ENCODE data around the gene ZNRF1. TPM values are rescaled to one million over a fixed set of nuclear protein-coding genes. Genes with fewer than 3 reads are reported as not detected.
A peak's percentile ranks its signal among the peaks of the same experiment; 100 is the strongest.

The ZNRF1 gene
- polyA plus RNA-seq (2011; rRNA removed) (21.7 and 24.1 TPM in 2 replicates), polyA minus RNA-seq (2011; rRNA and poly(A)+ RNA removed) (15.0 and 15.2 TPM in 2 replicates)

DNA sequence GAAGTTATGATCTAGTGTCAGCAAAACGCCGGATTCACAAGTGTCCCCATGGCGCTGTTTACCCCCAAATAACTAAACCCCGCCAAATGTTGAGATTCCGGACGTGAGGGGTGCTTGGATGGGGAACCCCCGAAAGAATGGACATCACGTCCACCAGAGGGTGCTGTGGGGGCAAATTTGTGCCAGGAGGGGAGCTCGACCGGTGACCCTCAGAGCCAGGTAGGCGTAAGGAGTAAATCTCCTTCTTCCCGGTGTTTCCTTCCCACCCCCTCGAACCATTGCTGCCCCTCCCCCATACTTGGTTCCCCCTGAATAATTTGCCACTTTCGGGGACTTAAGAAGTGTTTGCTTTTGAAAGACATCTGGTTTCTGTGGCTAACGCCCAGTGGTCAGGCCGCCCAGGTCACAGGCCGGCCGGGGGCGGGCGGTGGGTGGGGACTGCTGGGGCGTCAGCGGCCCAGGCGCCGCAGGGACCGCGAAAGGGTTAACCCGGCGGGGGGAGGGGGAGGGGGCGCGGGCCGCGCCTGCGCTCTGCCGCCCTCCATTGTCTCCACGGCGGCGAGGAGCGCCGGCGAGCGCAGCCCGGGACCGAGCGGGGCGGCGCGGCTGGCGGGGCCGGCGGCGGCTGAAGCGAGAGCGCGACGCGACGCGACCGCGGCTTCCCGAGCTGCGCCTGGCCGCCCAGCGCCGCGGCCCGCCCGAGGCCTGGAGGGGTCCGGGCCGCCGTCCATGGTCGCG, at the start of gene ZNRF1:
ZNRF1 (plus strand) TSS at position 544 of the 738 bp plus-strand sequence. CDS start 648 bp downstream, outside the sequence.
- H3K4me3 ChIP-seq (ENCODE audit: low read depth, low read length) = peak within 1 kb of the TSS; percentile 72
- CTCF ChIA-PET = interaction anchor here (0.7 to 9.0 kb wide), 17 partner anchors 12 to 186 kb away, joined by 3 to 199 read pairs (median 4); partner anchors contain the start of gene WDR59
- POLR2A ChIA-PET = interaction anchor here (1.1 kb wide), 1 partner anchor 112 kb away, joined by 6 read pairs; no protein-coding TSS in a partner anchor
- H3K36me3 ChIP-seq (ENCODE audit: control insufficient read depth, insufficient read depth, low read length) = no peaks in the 10 kb centered on the region
- peaks cover 1% of the 10 kb centered on the region for H3K27me3 ChIP-seq (ENCODE audit: control insufficient read depth, insufficient read depth, low read length)
- no peak for DNase-seq (ENCODE audit: low read depth)
- TF ChIP-seq, protein P1, sequence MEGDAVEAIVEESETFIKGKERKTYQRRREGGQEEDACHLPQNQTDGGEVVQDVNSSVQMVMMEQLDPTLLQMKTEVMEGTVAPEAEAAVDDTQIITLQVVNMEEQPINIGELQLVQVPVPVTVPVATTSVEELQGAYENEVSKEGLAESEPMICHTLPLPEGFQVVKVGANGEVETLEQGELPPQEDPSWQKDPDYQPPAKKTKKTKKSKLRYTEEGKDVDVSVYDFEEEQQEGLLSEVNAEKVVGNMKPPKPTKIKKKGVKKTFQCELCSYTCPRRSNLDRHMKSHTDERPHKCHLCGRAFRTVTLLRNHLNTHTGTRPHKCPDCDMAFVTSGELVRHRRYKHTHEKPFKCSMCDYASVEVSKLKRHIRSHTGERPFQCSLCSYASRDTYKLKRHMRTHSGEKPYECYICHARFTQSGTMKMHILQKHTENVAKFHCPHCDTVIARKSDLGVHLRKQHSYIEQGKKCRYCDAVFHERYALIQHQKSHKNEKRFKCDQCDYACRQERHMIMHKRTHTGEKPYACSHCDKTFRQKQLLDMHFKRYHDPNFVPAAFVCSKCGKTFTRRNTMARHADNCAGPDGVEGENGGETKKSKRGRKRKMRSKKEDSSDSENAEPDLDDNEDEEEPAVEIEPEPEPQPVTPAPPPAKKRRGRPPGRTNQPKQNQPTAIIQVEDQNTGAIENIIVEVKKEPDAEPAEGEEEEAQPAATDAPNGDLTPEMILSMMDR (IDR thresholded peaks at IDR 0.05; ENCODE audit: insufficient read depth, low read depth, low read length) = peak; percentile 71

DNA sequence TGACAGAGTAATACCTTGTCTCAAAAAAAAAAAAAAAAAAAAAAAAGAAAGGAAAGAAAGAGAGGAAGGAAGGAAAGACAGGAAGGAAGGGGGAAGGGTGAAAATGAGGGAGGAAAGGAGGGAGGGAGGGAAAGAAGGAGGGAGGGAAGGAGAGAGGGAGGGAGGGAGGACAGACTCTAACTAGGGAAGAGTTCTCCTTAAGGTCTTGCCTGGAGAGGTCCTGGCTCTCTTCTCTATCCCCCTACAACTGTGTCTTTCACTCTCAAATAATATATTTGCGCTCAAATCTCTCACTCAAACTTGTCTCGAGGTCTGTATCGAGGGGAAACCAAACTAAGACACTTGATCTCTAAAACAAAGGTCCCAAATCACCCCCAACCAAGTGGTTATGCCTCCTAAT, 49.5 kb upstream of the ZNRF1 start:
- ChIA-PET CTCF (interaction anchor here (0.6 kb wide), 1 partner anchor 21 kb away, joined by 5 read pairs; no protein-coding TSS in a partner anchor), POLR2A (no interaction called here)
- Histone ChIP-seq H3K27me3 (ENCODE audit: control insufficient read depth, insufficient read depth, low read length) (no peaks in the 10 kb centered on the region), H3K36me3 (ENCODE audit: control insufficient read depth, insufficient read depth, low read length) (peaks cover 14% of the 10 kb centered on the region), H3K4me3 (ENCODE audit: low read depth, low read length) (no peak overlapping the region)
- TF ChIP-seq, protein P1 (IDR thresholded peaks at IDR 0.05; ENCODE audit: insufficient read depth, low read depth, low read length) = no peak
- DNase-seq (ENCODE audit: low read depth) = no peak

DNA sequence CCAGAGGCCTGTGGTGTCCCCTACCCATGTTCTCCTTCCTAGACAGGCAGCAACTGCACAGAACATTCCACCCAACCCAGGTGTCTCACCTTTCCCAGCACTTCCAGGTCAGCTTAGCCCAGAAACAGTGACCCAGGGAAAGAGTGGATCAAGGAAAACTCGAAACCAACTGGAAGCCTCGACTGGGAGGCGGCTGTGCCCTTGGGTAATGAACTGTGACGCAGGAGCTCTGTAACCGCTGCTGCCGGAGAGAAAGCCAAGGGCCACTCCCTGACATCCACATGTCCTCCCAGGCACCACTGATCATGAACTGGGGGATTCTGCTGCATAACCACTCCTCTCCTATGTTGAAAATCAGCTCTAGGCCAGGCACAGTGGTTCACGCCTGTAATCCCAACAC, 48.3 kb upstream of the ZNRF1 start:
- H3K36me3 ChIP-seq (ENCODE audit: control insufficient read depth, insufficient read depth, low read length) = peaks cover 10% of the 10 kb centered on the region
- CTCF ChIA-PET = no interaction called here
- H3K27me3 ChIP-seq (ENCODE audit: control insufficient read depth, insufficient read depth, low read length) = no peaks in the 10 kb centered on the region
- DNase-seq (ENCODE audit: low read depth) = no peak
- H3K4me3 ChIP-seq (ENCODE audit: low read depth, low read length) = no peak overlapping the region
- TF ChIP-seq, protein P1 (IDR thresholded peaks at IDR 0.05; ENCODE audit: insufficient read depth, low read depth, low read length) = no peak
- POLR2A ChIA-PET = no interaction called here

DNA sequence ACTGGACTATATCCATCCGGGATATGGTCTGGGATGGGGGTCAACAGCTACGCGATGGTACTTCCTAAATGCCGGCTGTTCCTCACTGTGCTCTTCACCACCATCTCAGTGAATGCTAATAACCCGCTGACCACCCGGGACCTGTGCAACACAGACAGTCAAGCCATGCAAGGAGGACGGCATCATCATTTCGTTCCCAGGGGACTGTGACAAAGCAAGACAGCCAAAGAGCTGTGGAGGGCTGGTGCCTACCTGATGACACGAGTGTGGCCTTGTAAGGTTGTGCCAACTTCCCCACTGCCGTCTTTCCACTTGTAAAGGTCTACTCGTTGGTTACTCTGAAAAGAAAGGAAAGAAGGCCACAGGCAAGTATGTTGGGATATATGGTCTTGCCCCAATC, 47.6 kb upstream of the ZNRF1 start:
- ChIA-PET POLR2A (no interaction called here), CTCF (interaction anchor here (1.0 to 1.4 kb wide), 2 partner anchors 157 to 160 kb away, joined by 4 read pairs; no protein-coding TSS in a partner anchor)
- TF ChIP-seq, protein P1 (IDR thresholded peaks at IDR 0.05; ENCODE audit: insufficient read depth, low read depth, low read length) = no peak
- DNase-seq (ENCODE audit: low read depth) = no peak
- Histone ChIP-seq H3K4me3 (ENCODE audit: low read depth, low read length) (no peak overlapping the region), H3K36me3 (ENCODE audit: control insufficient read depth, insufficient read depth, low read length) (peaks cover 12% of the 10 kb centered on the region), H3K27me3 (ENCODE audit: control insufficient read depth, insufficient read depth, low read length) (no peaks in the 10 kb centered on the region)

DNA sequence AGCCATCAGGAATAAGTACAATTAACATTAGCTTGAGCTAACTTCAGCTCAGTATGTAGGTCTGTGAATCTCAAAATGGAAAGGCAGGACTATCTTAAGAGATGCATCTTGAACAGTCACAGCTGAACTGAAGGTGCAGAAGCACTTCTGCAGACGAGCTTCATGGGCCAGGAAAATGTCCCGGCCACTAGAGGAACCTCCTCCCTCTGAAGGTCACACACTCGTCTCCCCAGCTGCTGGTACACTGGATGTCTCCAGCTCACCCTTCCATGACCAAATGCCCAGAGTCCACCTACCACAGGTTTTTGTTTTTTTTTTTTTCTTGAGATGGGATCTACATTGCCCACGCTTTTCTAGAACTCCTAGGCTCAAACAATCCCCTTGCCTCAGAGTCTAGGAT, 47.1 kb upstream of the ZNRF1 start:
- CTCF ChIA-PET = interaction anchor here (0.9 to 1.4 kb wide), 3 partner anchors 89 to 160 kb away, joined by 3 to 4 read pairs (median 4); no protein-coding TSS in a partner anchor
- no peak for DNase-seq (ENCODE audit: low read depth)
- TF ChIP-seq, protein P1 (IDR thresholded peaks at IDR 0.05; ENCODE audit: insufficient read depth, low read depth, low read length) = no peak
- Histone ChIP-seq H3K27me3 (ENCODE audit: control insufficient read depth, insufficient read depth, low read length) (no peaks in the 10 kb centered on the region), H3K36me3 (ENCODE audit: control insufficient read depth, insufficient read depth, low read length) (peaks cover 15% of the 10 kb centered on the region), H3K4me3 (ENCODE audit: low read depth, low read length) (no peak overlapping the region)
- POLR2A ChIA-PET = no interaction called here
